PC-9 (cell line): ENCODE results near the gene NPIPB6.
"Not testable (repeated sequence)": the region's sequence is repeated elsewhere in the genome, so short reads cannot be mapped to it uniquely, and the experiment has no call there.

Source experiments
- CTCF ChIP-seq: fragments of 200-600 bp; sonication (generic); conservative IDR thresholded peaks from 2 replicates; pipeline ENCODE4 v1.6.1; 2017; ENCODE audit warnings: mixed run types, antibody characterized with exemption, mild to moderate bottlenecking, moderate library complexity
- EZH2 ChIP-seq: fragments of 200-600 bp; sonication (generic); IDR thresholded peaks from 2 replicates; pipeline ENCODE4 v1.8.0; 2017; ENCODE audit warnings: antibody characterized with exemption, low read depth

- not testable (repeated sequence) for TF ChIP-seq CTCF, EZH2
These were observed 32.3 kb downstream of the NPIPB6 start for GRCh38 chr16:28330981-28331380.
